Peyer's patch (tissue), 4 donors: ENCODE data around the gene RPSA. TPM values are rescaled to one million over a fixed set of nuclear protein-coding genes. Genes with fewer than 3 reads are reported as not detected.

Experiments
- DNase-seq, 3 donors: peaks; one replicate each; pipeline ENCODE4 v3.0.0-alpha.2; 2017 to 2019
- H3K27ac ChIP-seq, 4 donors: fragments of 200-600 bp; sonication (generic); one replicate each; pipeline ENCODE4 v1.5.1; 2016 to 2019
- H3K27me3 ChIP-seq, 2 donors: fragments of 200-600 bp; sonication (generic); one replicate each; pipeline ENCODE4 v1.5.1; 2019
- H3K36me3 ChIP-seq, 3 donors: fragments of 200-600 bp; sonication (generic); one replicate each; pipeline ENCODE4 v1.5.1; 2016 to 2019
- H3K4me1 ChIP-seq, 4 donors: fragments of 200-600 bp; sonication (generic); one replicate each; pipeline ENCODE4 v1.5.1; 2016 to 2019
- H3K4me3 ChIP-seq, 4 donors: fragments of 200-600 bp; sonication (generic); 1 replicate in 3 of 4; 2 replicates in 1 of 4; pipeline ENCODE4 v1.5.1; 2016 to 2019; ENCODE audit warnings: mild to moderate bottlenecking in 1 of 4
- H3K9me3 ChIP-seq, 4 donors: fragments of 200-600 bp; sonication (generic); one replicate each; pipeline ENCODE4 v1.5.1; 2016 to 2019; ENCODE audit warnings: mild to moderate bottlenecking in 1 of 4
- POLR2A ChIP-seq, 2 donors: fragments of 450-650 bp; IDR thresholded peaks; one replicate each; pipeline ENCODE4 v1.5.1; 2017; ENCODE audit warnings: antibody characterized with exemption in 2 of 2, mild to moderate bottlenecking in 2 of 2, moderate library complexity in 2 of 2
- total RNA-seq, 4 donors: library from RNA; depleted of rRNA; stranded (reverse); fragments of >200 nt; gene quantifications; one replicate each; pipeline ENCODE4 v1.1.0, GENCODE V29; 2016
- TF ChIP-seq, protein P1 (sequence below), 6 experiments: fragments of 450-650 bp in 4 of 6; fragments of 200-600 bp in 2 of 6; sonication (generic) in 1 of 6; IDR thresholded peaks; one replicate each; pipeline ENCODE4 v1.5.1; 2017 to 2019; ENCODE audit warnings: antibody characterized with exemption in 6 of 6, mild to moderate bottlenecking in 3 of 6, moderate library complexity in 1 of 6

The RPSA gene
- total RNA-seq, 4 donors from 2014 or later = 298 to 1,413 (median 477) TPM

DNA sequence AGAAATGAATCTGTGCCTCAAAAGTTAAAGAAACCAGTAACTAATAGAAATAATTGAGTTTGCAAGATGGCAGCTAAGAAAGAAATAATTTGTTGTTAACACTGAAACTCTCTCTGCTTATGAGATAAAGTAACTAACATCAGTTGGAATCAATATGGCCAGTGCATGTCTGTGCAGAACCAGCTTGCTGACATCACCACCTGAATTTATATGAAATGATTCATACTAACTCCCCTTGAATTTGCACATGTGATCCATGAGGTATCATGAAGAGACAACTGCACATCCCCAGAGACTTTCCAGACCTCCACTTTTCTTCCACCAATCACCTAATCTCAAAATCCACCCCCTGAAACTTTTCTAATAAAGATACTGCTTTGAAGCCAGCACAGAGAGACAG, 33.7 kb upstream of the RPSA start:
- no peak for DNase-seq
- H3K4me1 ChIP-seq = peaks cover 0 to 2% (median 0%) of the 10 kb centered on the region in 4 donors
- no peak overlapping the region for H3K4me3 ChIP-seq
- no peaks in the 10 kb centered on the region for H3K36me3 ChIP-seq
- H3K9me3 ChIP-seq = no peaks in the 10 kb centered on the region
- no peak overlapping the region for H3K27ac ChIP-seq
- no peak for TF ChIP-seq POLR2A (IDR thresholded peaks at IDR 0.05)
- TF ChIP-seq, protein P1, sequence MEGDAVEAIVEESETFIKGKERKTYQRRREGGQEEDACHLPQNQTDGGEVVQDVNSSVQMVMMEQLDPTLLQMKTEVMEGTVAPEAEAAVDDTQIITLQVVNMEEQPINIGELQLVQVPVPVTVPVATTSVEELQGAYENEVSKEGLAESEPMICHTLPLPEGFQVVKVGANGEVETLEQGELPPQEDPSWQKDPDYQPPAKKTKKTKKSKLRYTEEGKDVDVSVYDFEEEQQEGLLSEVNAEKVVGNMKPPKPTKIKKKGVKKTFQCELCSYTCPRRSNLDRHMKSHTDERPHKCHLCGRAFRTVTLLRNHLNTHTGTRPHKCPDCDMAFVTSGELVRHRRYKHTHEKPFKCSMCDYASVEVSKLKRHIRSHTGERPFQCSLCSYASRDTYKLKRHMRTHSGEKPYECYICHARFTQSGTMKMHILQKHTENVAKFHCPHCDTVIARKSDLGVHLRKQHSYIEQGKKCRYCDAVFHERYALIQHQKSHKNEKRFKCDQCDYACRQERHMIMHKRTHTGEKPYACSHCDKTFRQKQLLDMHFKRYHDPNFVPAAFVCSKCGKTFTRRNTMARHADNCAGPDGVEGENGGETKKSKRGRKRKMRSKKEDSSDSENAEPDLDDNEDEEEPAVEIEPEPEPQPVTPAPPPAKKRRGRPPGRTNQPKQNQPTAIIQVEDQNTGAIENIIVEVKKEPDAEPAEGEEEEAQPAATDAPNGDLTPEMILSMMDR (IDR thresholded peaks at IDR 0.05) = no peak
- H3K27me3 ChIP-seq = no peaks in the 10 kb centered on the region

DNA sequence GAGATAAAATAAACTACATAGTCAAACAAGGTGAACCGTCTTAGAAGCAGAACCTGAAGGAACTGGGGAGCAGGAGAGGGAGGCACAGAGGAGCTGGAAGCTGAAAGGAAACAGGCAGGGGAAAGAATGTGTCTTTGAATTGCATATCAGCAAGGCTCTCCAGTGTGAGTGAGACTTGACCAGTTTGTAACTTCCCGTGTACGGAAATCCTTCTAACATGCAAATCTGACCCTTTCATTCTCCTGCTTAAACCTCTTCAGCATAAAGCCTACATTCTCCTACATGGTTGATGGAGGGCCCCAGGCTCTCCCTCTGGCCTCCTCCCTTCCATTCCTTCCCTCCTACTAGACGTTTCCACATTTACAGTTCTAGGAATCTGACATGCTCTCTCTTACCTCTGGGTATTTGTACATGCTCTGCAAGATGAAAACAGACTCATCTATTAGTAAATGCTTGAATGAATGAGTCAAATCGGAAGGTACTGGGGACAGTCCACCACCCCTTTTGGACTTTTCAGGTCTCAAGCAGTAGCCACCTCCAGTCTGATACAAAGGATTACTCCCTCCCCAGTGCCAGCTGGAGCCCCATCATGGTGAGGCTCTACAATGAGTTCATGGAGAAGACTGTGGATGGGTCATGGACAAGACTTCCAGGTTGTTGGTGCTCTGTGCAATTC, 29.4 kb upstream of the RPSA start:
- TF ChIP-seq, protein P1 (IDR thresholded peaks at IDR 0.05) = no peak
- TF ChIP-seq POLR2A (IDR thresholded peaks at IDR 0.05) = no peak
- H3K27me3 ChIP-seq = no peaks in the 10 kb centered on the region
- no peaks in the 10 kb centered on the region for H3K36me3 ChIP-seq
- no peak for DNase-seq
- no peak overlapping the region for H3K4me3 ChIP-seq
- no peaks in the 10 kb centered on the region for H3K9me3 ChIP-seq
- H3K27ac ChIP-seq = no peak overlapping the region
- H3K4me1 ChIP-seq = peaks cover 0 to 5% (median 0%) of the 10 kb centered on the region in 4 donors

DNA sequence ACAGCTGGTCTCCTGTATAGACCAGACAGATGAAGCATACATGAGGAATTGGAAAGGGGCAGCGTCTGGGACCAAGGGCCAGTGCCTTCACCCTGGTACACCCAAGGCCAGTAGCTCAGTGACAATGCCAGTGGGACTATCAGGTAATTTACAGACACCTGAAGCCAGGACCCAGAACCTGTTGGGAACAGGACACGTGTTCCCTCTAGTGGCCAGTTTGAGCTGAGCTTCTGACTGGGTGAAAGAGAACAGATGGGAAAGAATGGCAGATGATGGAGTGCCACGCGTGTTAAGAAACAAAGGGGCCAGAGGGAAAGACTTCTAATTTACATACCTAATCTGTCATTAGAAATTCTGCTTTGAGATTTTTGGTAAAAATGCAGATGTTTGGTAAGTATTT, 28.4 kb upstream of the RPSA start:
- Histone ChIP-seq H3K4me3 (no peak overlapping the region), H3K27ac (no peak overlapping the region), H3K27me3 (no peaks in the 10 kb centered on the region), H3K9me3 (no peaks in the 10 kb centered on the region), H3K4me1 (peaks cover 0 to 11% (median 0%) of the 10 kb centered on the region in 4 donors), H3K36me3 (no peaks in the 10 kb centered on the region)
- TF ChIP-seq, protein P1 (IDR thresholded peaks at IDR 0.05) = peak; percentile 40 to 86 (median 76)
- TF ChIP-seq POLR2A (IDR thresholded peaks at IDR 0.05) = no peak
- peak in 2 of 3 donors; percentile 52 to 82 for DNase-seq

DNA sequence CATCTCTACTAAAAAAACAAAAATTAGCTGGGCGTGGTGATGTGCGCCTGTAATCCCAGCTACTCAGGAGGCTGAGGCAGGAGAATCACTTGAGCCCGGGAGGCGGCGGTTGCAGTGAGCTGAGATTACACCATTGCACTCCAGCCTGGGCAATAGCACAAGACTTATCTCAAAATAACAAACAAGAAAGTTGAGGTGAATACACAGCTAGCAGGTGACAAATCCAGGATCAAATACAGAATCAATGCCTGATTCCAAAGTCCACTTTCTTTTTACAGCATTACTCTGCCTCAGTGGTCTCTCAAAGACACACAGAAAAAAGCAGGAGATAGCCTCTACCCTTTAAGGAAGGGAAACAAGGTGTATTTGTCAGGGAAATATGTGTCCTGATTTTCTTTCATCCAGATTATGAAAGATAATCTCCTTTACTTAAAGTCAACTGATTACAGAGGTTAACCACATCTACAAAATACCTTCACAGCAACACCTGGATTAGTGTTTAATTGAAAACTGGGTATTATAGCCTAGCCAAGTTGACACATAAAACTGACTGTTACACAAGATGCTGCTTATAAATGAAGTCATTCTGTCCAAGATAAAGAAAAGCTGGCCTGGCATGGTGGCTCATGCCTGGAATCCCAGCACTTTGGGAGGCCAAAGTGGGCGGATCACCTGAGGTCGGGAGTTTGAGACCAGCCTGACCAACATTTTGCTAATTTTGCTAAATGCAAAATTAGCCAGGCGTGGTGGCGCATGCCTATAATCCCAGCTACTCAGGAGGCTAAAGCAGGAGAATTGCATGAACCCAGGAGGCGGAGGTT, 27.4 kb upstream of the RPSA start:
- no peak overlapping the region for H3K27ac ChIP-seq
- H3K36me3 ChIP-seq = no peaks in the 10 kb centered on the region
- TF ChIP-seq, protein P1 (IDR thresholded peaks at IDR 0.05) = no peak
- no peak for TF ChIP-seq POLR2A (IDR thresholded peaks at IDR 0.05)
- H3K4me3 ChIP-seq = no peak overlapping the region
- H3K4me1 ChIP-seq = peaks cover 0 to 11% (median 0%) of the 10 kb centered on the region in 4 donors
- DNase-seq = no peak
- no peaks in the 10 kb centered on the region for H3K27me3 ChIP-seq
- H3K9me3 ChIP-seq = no peaks in the 10 kb centered on the region

DNA sequence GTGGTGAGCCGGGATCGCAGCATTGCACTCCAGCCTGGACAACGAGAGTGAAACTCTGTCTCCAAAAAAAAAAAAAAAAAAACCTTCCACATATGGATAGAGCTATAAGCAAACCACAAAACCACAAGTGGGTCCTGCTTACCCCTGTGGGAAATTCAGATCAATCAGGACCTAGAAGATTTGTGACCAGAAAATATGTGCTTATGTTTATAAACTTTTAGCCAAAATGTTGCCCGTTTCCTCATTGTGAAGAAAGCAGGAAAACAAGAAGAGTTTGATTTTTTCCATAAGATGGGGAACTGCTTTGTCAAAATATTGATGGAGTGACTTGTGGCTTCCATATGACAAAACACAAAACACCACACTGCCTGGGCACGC, 26.8 kb upstream of the RPSA start:
- no peak overlapping the region for H3K4me3 ChIP-seq
- H3K36me3 ChIP-seq = no peaks in the 10 kb centered on the region
- H3K27me3 ChIP-seq = no peaks in the 10 kb centered on the region
- no peak for TF ChIP-seq POLR2A (IDR thresholded peaks at IDR 0.05)
- TF ChIP-seq, protein P1 (IDR thresholded peaks at IDR 0.05) = no peak
- DNase-seq = no peak
- peaks cover 0 to 12% (median under 1%) of the 10 kb centered on the region in 4 donors for H3K4me1 ChIP-seq
- no peaks in the 10 kb centered on the region for H3K9me3 ChIP-seq
- H3K27ac ChIP-seq = no peak overlapping the region
